ENCODE measurements around the gene RPL7L1. TPM values are rescaled to one million over a fixed set of nuclear protein-coding genes. Genes with fewer than 3 reads are reported as not detected.

RPL7L1 gene
- total RNA-seq, 1 donor from 2014 or later: 56.4 TPM

DNA sequence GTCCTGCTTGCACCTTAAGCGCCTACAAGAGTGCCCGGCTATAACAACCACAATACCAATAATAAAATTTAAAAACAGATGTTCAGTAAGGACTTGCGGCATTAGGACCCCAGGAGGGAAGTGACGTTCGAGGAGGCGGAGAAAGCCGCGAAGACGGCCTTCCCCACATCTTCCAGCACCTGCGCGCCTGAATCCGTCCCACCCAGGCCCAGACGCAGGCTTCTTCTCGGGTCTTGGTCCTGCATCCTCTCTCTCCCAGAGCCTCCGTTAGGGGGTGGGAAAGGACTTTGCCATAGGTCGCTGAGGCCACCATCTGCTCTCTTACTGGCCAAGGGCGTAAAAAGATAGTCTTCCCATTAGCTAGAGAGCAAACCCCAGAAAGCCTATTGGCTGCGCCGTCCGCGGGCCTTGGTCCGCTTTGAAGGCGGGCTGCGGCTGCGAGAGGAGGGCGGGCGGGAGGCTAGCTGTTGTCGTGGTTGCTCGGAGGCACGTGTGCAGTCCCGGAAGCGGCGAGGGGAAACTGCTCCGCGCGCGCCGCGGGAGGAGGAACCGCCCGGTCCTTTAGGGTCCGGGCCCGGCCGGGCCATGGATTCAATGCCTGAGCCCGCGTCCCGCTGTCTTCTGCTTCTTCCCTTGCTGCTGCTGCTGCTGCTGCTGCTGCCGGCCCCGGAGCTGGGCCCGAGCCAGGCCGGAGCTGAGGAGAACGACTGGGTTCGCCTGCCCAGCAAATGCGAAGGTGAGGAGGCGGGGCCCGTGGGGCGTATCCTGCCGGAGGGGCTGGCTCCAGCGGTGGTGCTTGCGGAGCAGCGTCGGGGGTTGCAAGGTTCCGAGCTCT is 49.8 kb downstream of the RPL7L1 start, which contains the start of gene CNPY3:
CNPY3 (plus strand) TSS at position 495 of the 835 bp plus-strand sequence; CDS start at position 586, 91 bp downstream.
- H3K36me3 Mint-ChIP-seq (ENCODE audit: low read depth): peaks cover 3% of the 10 kb centered on the region
- no peaks in the 10 kb centered on the region for H3K9me3 Mint-ChIP-seq (ENCODE audit: low read depth)
- H3K27me3 Mint-ChIP-seq (ENCODE audit: low read depth): no peaks in the 10 kb centered on the region
- TF ChIP-seq, protein P1, sequence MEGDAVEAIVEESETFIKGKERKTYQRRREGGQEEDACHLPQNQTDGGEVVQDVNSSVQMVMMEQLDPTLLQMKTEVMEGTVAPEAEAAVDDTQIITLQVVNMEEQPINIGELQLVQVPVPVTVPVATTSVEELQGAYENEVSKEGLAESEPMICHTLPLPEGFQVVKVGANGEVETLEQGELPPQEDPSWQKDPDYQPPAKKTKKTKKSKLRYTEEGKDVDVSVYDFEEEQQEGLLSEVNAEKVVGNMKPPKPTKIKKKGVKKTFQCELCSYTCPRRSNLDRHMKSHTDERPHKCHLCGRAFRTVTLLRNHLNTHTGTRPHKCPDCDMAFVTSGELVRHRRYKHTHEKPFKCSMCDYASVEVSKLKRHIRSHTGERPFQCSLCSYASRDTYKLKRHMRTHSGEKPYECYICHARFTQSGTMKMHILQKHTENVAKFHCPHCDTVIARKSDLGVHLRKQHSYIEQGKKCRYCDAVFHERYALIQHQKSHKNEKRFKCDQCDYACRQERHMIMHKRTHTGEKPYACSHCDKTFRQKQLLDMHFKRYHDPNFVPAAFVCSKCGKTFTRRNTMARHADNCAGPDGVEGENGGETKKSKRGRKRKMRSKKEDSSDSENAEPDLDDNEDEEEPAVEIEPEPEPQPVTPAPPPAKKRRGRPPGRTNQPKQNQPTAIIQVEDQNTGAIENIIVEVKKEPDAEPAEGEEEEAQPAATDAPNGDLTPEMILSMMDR (IDR thresholded peaks at IDR 0.05): peak; percentile 16
- H3K4me1 Mint-ChIP-seq (ENCODE audit: low read depth): peaks cover 26% of the 10 kb centered on the region
- H3K27ac Mint-ChIP-seq (ENCODE audit: unreplicated experiment): peak within 1 kb of the TSS; percentile 99
- DNase-seq (ENCODE audit: low spot score): peak; percentile 96
- peak within 1 kb of the TSS; percentile 84 for H3K4me3 Mint-ChIP-seq (ENCODE audit: unreplicated experiment)

DNA sequence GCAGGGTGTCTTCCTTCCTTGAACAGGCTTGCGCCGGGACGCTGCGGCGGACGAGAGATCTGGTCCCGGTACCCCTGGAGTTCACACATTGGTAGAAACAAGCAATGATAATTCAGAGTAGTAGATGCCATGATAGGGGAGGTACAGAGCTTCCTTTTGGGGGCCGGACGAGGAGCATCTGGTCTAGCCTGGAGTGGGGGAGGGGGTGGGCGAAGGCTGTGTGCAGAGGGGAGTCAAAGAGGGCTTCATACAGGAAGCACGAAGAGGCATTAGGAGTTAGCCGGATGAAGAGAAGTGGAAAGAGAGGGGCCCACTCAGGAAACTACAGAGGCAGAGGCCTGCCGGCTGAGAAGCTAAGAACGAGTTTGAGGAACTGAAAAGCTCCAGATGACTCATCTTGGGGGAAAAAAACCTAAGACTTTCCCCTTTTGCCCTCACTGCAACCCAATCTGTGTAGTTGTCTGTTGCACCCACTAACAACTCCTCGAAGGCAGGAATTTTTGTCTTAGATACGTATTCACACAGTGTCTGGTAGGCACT is 50.5 kb downstream of the RPL7L1 start:
- Mint-ChIP-seq H3K4me1 (ENCODE audit: low read depth) (peaks cover 26% of the 10 kb centered on the region), H3K4me3 (ENCODE audit: unreplicated experiment) (peak overlapping the region; percentile 84), H3K36me3 (ENCODE audit: low read depth) (peaks cover 3% of the 10 kb centered on the region), H3K27me3 (ENCODE audit: low read depth) (no peaks in the 10 kb centered on the region), H3K27ac (ENCODE audit: unreplicated experiment) (peak overlapping the region; percentile 99), H3K9me3 (ENCODE audit: low read depth) (no peaks in the 10 kb centered on the region)
- no peak for DNase-seq (ENCODE audit: low spot score)
- TF ChIP-seq, protein P1 (IDR thresholded peaks at IDR 0.05): no peak

DNA sequence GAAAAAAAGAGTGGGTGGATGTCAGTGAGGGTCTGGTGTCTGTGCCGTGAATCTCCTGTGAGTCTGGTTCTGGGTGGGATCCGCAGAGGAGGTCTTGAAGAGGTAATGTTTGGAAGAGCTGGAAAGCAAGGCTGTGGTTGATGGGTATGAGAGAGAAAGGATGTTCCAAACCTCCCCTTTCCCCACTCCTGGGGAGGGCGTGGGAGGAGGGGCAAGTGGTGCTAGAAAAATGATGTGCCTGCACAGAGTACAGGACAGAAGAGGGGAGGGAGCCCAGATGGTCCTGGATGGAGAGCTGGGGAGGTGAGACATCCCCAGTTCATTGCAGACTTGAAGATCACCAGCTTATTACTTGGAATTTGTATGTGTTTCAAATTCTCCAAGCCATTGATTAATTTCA is 53.0 kb downstream of the RPL7L1 start:
- no peak for DNase-seq (ENCODE audit: low spot score)
- Mint-ChIP-seq H3K4me1 (ENCODE audit: low read depth) (peaks cover 26% of the 10 kb centered on the region), H3K27me3 (ENCODE audit: low read depth) (no peaks in the 10 kb centered on the region), H3K4me3 (ENCODE audit: unreplicated experiment) (no peak overlapping the region), H3K36me3 (ENCODE audit: low read depth) (peaks cover 10% of the 10 kb centered on the region), H3K27ac (ENCODE audit: unreplicated experiment) (no peak overlapping the region), H3K9me3 (ENCODE audit: low read depth) (no peaks in the 10 kb centered on the region)
- TF ChIP-seq, protein P1 (IDR thresholded peaks at IDR 0.05): no peak

DNA sequence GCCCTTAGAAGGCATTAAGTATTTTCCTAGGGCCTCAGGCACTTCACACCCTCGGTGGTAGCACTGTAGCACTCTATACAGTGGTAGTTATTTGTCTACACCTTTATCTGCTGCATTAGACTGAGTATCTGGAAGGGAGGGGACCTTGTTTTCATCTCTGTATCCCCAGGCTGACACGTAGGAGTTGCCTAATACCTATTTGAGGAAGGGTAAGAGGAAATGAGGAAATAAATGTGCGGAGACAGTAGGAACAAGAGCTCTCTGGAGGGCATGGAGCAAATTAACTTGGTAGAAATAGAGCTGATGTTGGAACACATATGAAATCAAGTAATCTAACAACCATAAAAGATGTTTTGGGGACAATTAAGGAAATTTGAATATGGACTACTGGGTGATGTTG is 53.8 kb downstream of the RPL7L1 start:
- H3K27ac Mint-ChIP-seq (ENCODE audit: unreplicated experiment): no peak overlapping the region
- no peak overlapping the region for H3K4me3 Mint-ChIP-seq (ENCODE audit: unreplicated experiment)
- H3K36me3 Mint-ChIP-seq (ENCODE audit: low read depth): peaks cover 15% of the 10 kb centered on the region
- DNase-seq (ENCODE audit: low spot score): no peak
- TF ChIP-seq, protein P1 (IDR thresholded peaks at IDR 0.05): no peak
- H3K4me1 Mint-ChIP-seq (ENCODE audit: low read depth): peaks cover 26% of the 10 kb centered on the region
- no peaks in the 10 kb centered on the region for H3K27me3 Mint-ChIP-seq (ENCODE audit: low read depth)
- H3K9me3 Mint-ChIP-seq (ENCODE audit: low read depth): no peaks in the 10 kb centered on the region

DNA sequence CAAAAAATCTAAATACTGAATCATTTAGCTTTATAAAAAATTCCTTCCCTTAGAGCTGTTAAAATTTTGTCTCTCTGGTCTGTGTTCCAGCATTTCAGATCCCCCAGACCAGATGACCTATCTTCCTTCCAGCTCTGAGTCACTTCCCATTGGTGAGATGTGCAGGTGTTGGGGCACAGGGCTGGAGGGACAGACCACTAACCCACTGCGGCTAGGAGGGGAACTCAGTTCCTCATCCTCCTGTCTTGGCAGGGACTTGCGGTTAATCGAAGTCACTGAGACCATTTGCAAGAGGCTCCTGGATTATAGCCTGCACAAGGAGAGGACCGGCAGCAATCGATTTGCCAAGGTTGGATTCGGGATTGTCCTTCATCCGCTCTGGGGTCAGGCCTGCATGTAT is 55.9 kb downstream of the RPL7L1 start:
- no peaks in the 10 kb centered on the region for H3K27me3 Mint-ChIP-seq (ENCODE audit: low read depth)
- TF ChIP-seq, protein P1 (IDR thresholded peaks at IDR 0.05): no peak
- no peaks in the 10 kb centered on the region for H3K9me3 Mint-ChIP-seq (ENCODE audit: low read depth)
- peaks cover 15% of the 10 kb centered on the region for H3K36me3 Mint-ChIP-seq (ENCODE audit: low read depth)
- DNase-seq (ENCODE audit: low spot score): no peak
- no peak overlapping the region for H3K4me3 Mint-ChIP-seq (ENCODE audit: unreplicated experiment)
- peaks cover 17% of the 10 kb centered on the region for H3K4me1 Mint-ChIP-seq (ENCODE audit: low read depth)
- H3K27ac Mint-ChIP-seq (ENCODE audit: unreplicated experiment): no peak overlapping the region

Data from chondrocyte (in vitro differentiated cells).